ENCODE results near the gene MAPT.

Gene MAPT

DNA sequence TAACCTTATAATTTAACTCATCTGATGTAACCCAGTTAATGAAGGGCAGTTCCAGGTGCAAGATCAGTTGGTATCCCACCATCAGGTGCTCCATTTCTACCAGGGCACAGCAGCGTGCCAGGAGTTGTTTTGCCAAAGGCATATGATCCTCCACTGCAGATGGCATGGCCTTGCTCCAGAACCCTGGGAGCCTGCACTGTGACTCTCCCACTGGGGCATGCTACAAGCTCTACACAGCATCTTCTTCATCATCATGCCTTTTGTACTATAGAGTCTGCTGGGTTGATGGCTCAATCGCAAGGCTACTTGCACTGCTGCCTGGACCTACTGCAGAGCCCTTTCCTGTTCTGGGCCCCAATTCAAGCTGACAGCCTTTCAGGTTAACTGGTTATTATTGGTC is 11.3 kb upstream of the MAPT start:
- no peak for DNase-seq (ENCODE audit: insufficient read length)
- FAIRE-seq: no peak
- TF ChIP-seq POLR2A (IDR thresholded peaks at IDR 0.05; ENCODE audit: low read depth, low read length): no peak
- no peak for TF ChIP-seq POLR2AphosphoS5 (IDR thresholded peaks at IDR 0.05; ENCODE audit: low read depth, low read length)

DNA sequence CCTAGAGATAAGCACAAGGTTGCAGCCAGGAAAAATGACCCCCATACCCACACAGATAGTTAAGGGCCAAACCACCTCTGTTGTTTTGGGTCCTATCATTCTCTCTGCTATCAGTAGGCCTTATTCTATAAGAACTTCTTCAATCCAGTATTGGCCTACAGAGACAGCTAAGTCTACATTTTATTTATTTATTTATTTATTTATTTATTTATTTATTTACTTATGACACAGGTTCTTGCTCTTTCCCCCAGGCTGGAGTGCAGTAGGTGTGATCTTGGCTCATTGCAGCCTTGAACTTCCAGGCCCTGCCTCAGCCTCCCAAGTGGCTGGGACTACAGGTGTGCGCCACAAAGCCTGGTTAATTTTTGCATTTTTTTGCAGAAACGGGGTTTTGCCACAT is 7.5 kb upstream of the MAPT start:
- DNase-seq (ENCODE audit: insufficient read length): no peak
- FAIRE-seq: no peak
- TF ChIP-seq POLR2A (IDR thresholded peaks at IDR 0.05; ENCODE audit: low read depth, low read length): no peak
- TF ChIP-seq POLR2AphosphoS5 (IDR thresholded peaks at IDR 0.05; ENCODE audit: low read depth, low read length): no peak
- no peak for TF ChIP-seq TAF1 (IDR thresholded peaks at IDR 0.05; ENCODE audit: borderline replicate concordance, low read depth, low read length)

DNA sequence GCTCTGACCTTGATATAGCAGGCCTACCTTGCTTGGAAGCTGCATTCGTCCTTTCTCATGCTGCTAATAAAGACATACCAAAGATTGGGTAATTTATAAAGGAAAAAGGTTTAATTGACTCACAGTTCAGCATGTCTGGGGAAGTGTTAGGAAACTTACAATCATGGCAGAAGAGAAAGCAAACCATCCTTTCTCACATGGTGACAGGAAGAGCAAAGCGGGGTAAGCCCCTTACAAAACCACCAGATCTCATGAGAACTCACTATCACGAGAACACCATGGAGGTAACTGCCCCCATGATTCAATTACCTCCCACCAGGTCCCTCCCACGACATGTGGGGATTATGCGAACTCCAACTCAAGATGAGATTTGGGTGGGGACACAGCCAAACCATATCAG is 6.0 kb upstream of the MAPT start:
- DNase-seq (ENCODE audit: insufficient read length) (no peak), FAIRE-seq (no peak)
- TF ChIP-seq TAF1 (IDR thresholded peaks at IDR 0.05; ENCODE audit: borderline replicate concordance, low read depth, low read length): no peak
- no peak for TF ChIP-seq POLR2AphosphoS5 (IDR thresholded peaks at IDR 0.05; ENCODE audit: low read depth, low read length)
- no peak for TF ChIP-seq POLR2A (IDR thresholded peaks at IDR 0.05; ENCODE audit: low read depth, low read length)

- DNase-seq (ENCODE audit: insufficient read length) (no peak), FAIRE-seq (no peak)
- no peak for TF ChIP-seq POLR2AphosphoS5 (IDR thresholded peaks at IDR 0.05; ENCODE audit: low read depth, low read length)
- TF ChIP-seq POLR2A (IDR thresholded peaks at IDR 0.05; ENCODE audit: low read depth, low read length): no peak
- no peak for TF ChIP-seq TAF1 (IDR thresholded peaks at IDR 0.05; ENCODE audit: borderline replicate concordance, low read depth, low read length)
Measured at GRCh38 chr17:45889579-45889978, 4.8 kb upstream of the MAPT start.

DNA sequence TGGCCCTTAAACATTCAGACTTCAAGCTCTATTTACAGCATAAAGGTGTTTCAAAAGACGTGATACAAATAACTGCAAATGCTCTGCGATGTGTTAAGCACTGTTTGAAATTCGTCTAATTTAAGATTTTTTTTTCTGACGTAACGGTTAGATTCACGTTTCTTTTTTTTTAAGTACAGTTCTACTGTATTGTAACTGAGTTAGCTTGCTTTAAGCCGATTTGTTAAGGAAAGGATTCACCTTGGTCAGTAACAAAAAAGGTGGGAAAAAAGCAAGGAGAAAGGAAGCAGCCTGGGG is 681 bp upstream of the MAPT start:
- no peak for TF ChIP-seq TAF1 (IDR thresholded peaks at IDR 0.05; ENCODE audit: borderline replicate concordance, low read depth, low read length)
- no peak for TF ChIP-seq POLR2AphosphoS5 (IDR thresholded peaks at IDR 0.05; ENCODE audit: low read depth, low read length)
- TF ChIP-seq POLR2A (IDR thresholded peaks at IDR 0.05; ENCODE audit: low read depth, low read length): no peak
- DNase-seq (ENCODE audit: insufficient read length) (no peak), FAIRE-seq (no peak)

DNA sequence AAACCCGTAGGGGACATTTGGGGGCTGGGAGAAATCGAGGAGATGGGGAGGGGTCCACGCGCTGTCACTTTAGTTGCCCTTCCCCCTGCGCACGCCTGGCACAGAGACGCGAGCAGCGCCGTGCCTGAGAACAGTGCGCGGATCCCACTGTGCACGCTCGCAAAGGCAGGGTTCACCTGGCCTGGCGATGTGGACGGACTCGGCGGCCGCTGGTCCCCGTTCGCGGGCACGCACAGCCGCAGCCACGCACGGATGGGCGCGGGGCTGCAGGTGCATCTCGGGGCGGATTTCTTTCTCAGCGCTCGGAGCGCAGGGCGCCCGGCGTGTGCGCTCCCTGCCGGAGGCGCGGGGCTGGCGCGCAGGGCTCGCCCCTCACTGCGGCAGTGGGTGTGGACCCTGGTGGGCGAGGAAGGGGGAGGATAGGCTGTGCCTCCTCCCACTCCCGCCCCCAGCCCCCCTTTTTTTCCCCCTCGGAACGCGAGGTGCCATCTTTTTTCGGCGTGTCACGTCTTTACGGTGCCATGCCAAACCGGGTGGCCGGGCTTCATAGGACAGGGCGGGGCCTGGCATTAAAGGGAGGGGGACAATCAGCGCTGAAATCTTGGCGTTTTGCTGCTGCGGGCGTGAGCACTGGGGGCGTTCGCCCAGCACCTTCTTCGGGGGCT is 1.1 kb downstream of the MAPT start:
- FAIRE-seq: no peak
- TF ChIP-seq POLR2AphosphoS5 (IDR thresholded peaks at IDR 0.05; ENCODE audit: low read depth, low read length) (no peak), POLR2A (IDR thresholded peaks at IDR 0.05; ENCODE audit: low read depth, low read length) (no peak), TAF1 (IDR thresholded peaks at IDR 0.05; ENCODE audit: borderline replicate concordance, low read depth, low read length) (no peak)

GRCh38 chr17:45895969-45896785 is 1.8 kb downstream of the MAPT start:
- FAIRE-seq: no peak

More for the DNA sequence above, 1.1 kb downstream of the MAPT start:
- no peak for DNase-seq (ENCODE audit: insufficient read length)

DNA sequence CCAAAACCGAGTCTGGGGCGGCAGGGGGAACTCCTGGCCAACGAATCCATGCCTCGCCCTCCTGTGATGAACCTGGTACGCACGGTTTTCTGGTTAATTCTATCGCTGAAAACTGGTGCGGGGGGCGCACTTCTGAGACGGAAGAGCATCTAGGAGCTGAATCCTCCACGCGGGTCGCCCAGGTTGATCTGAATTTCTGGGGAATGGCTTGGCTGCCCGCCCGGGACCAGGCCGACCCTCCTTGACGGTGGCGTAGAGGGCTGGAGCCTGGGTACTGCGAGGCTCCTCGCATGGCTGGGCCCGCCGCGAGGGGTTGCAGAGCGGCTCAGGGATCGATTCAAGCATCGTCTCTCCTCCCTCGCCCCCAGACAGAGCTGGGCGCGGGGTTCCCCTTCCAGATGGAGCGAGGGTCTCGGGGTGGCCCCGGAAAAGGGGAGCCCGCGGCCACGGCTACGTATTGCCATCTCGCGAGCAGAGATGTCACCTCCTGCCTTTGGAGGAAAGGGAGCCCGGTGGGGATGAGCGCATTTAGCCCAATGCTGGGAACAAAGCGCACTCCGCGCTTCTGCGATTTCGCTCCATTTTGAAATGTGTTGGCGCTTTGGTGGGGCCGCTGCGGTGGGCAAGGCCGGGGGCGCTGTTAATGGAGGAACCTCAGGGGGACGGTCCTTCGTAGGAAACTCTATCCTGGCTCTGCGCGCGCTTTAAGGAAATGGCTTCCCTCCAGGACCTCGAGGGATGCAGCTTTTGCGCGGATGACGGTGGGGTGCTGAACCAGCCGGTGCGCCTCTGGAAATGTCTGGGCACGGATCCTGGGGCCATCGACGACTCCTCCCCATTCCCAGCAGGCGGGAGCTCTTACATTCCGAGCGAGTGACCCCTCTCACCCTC is 2.7 kb downstream of the MAPT start:
- no peak for DNase-seq (ENCODE audit: insufficient read length)
- no peak for FAIRE-seq
- no peak for TF ChIP-seq POLR2A (IDR thresholded peaks at IDR 0.05; ENCODE audit: low read depth, low read length)

More at GRCh38 chr17:45895969-45896785, 1.8 kb downstream of the MAPT start:
- TF ChIP-seq TAF1 (IDR thresholded peaks at IDR 0.05; ENCODE audit: borderline replicate concordance, low read depth, low read length): no peak
- TF ChIP-seq POLR2A (IDR thresholded peaks at IDR 0.05; ENCODE audit: low read depth, low read length): no peak
- no peak for TF ChIP-seq POLR2AphosphoS5 (IDR thresholded peaks at IDR 0.05; ENCODE audit: low read depth, low read length)
- no peak for DNase-seq (ENCODE audit: insufficient read length)

DNA sequence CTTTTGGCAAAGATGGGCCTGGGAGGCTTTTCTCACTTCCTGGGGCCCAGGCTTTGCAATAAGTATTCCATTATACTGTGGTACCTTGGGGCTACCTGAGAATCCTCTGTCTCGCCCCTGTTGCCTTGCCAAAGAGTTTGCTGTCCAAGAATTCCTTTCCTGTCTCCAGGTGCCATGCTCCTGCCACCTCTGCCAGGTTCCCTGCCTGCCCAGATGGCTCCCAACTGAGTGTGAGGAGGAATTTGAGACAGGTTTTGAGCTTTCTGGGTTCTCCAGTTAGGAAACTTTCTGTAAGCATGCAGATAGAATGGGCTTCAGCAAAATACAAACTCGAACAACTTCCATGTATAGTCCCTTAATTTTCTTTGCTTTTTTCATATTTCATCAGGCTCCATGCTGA is 5.8 kb downstream of the MAPT start:
- DNase-seq (ENCODE audit: insufficient read length) (no peak), FAIRE-seq (no peak)
- no peak for TF ChIP-seq TAF1 (IDR thresholded peaks at IDR 0.05; ENCODE audit: borderline replicate concordance, low read depth, low read length)
- TF ChIP-seq POLR2A (IDR thresholded peaks at IDR 0.05; ENCODE audit: low read depth, low read length): no peak
- no peak for TF ChIP-seq POLR2AphosphoS5 (IDR thresholded peaks at IDR 0.05; ENCODE audit: low read depth, low read length)

GRCh38 chr17:45900723-45901415 is 6.5 kb downstream of the MAPT start:
- no peak for FAIRE-seq
- TF ChIP-seq POLR2AphosphoS5 (IDR thresholded peaks at IDR 0.05; ENCODE audit: low read depth, low read length) (no peak), POLR2A (IDR thresholded peaks at IDR 0.05; ENCODE audit: low read depth, low read length) (no peak), TAF1 (IDR thresholded peaks at IDR 0.05; ENCODE audit: borderline replicate concordance, low read depth, low read length) (no peak)

DNA sequence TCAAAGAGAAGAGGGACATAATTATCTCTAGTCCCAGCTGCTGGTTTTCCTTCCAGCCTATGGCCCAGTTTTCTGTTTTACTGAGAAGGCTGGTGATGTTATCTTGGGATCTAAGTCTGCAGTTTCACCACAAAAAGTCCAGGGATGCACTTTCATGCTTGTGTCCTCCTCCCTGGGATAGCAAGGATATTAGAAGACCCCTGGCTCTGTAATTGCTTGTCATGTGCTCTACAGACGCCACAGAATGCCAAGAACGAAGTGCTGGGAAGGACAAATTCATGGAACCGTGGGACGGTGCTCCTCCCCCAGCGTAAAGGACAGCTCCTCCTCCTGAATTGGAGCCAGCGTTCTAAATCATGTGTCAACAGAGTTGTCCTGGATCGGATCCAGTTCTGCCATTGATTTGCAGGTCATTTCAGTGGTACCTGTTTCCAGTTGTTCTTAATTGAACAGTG is 8.6 kb downstream of the MAPT start:
- TF ChIP-seq POLR2A (IDR thresholded peaks at IDR 0.05; ENCODE audit: low read depth, low read length): no peak
- no peak for TF ChIP-seq POLR2AphosphoS5 (IDR thresholded peaks at IDR 0.05; ENCODE audit: low read depth, low read length)
- no peak for TF ChIP-seq TAF1 (IDR thresholded peaks at IDR 0.05; ENCODE audit: borderline replicate concordance, low read depth, low read length)
- FAIRE-seq (no peak), DNase-seq (ENCODE audit: insufficient read length) (no peak)

More at GRCh38 chr17:45900723-45901415, 6.5 kb downstream of the MAPT start:
- no peak for DNase-seq (ENCODE audit: insufficient read length)
